GM04504 (cell line): ENCODE data around the gene STAC2.
A peak's percentile ranks its signal among the peaks of the same experiment; 100 is the strongest.
"Not testable (repeated sequence)": the region's sequence is repeated elsewhere in the genome, so short reads cannot be mapped to it uniquely, and the experiment has no call there.

Source experiments
- DNase-seq: peaks from one replicate; pipeline ENCODE4 v3.0.0-alpha.2; 2012; ENCODE audit warnings: low read depth

Gene STAC2

DNA sequence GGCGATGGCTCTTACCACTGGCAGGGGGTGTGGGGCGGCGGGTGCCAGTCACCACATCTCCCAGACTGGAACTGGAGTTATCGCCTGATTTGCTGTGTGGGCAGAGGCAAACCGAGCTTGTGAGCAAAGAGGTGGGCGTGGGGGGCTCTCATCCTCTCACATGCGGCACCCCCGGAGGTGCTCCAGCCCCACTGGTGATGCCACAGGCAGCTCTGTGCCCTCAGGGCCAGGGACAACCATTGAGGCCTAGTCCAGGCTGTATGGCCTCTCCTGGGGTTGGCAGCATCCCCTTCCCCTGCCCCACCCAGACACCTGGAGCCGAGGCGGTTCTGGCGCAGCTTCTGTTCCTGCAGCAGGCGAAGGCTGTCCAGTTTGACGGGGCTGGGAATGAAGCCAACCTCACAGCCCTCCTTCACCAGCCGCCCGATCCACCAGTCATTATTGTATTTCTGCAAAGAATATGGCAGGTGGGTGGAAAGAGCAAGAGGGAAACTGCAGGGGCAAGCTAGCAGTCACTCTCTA is 39.2 kb downstream of the STAC2 start:
- DNase-seq = no peak

DNA sequence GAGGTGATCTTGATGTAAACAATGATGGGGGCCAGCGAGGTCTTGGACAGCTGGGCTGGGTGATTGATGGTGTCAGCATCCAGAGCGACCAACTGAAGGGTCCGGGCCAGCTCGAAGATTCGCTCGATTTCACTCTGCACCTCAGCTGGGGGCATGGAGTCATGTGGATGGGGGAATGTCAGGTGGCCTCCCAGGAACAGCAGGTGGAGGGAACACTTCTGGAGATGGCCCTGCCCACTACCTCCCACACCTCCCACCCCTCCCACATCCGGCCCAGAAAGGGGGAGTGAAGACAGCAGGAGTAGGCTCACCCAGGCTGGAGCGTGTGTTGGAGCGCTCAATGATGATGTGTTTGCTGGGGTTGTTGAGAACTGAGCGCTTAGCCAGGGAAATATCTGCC is 42.0 kb downstream of the STAC2 start:
- DNase-seq = no peak

DNA sequence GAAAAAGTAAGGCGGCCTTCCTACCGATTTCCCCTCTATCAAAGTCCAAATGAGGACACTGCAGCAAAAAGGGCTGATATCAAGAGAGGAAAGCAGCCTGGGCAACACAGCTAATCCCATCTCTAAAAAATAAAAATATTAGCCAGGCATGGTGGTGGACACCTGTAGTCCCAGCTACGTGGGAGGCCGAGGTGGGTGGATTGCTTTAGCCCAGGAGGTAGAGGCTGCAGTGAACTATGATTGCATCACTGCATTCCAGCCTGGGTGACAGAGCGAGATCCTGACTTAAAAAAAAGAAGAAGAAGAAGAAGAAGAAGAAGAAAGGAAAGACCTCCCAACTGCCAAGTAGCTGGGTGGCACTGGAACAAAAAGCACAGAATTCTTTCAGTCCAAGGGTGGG is 42.7 kb downstream of the STAC2 start:
- DNase-seq = no peak

DNA sequence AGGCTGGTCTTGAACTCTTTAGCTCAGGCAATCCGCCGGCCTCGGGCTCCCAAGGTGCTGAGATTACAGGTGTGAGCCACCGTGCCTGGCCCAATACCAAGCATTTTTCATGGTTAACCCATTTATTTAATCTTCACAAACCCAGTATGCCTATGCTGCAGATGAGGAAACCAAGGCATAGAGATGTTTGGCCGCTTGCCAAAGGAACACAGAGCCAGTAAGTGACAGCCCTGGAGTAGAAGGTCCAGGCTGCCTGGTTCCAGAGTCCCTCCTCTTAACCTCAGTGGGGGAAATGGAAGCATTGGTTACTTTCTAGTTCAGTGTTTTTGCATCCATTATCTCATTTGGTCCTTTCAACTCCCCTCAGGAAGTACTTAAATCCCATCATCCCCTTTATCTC is 44.4 kb downstream of the STAC2 start:
- DNase-seq = no peak

DNA sequence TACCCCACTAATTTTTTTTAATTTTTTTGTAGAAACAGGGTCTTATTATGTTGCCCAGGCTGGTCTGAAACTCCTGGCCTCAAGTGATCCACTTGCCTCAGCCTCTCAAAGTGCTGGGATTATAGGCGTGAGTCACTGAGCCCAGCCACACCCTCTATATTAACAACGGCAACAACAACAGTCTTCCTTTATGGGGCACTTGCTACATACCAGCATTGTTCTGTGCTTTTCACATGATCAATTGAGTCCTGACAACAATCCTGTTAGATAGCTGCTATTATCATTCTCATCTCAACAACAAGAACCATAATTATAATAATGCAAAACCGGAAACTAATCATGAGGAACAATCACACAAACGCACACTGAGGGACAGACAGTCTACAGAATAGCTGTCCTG is 47.2 kb downstream of the STAC2 start:
- no peak for DNase-seq

DNA sequence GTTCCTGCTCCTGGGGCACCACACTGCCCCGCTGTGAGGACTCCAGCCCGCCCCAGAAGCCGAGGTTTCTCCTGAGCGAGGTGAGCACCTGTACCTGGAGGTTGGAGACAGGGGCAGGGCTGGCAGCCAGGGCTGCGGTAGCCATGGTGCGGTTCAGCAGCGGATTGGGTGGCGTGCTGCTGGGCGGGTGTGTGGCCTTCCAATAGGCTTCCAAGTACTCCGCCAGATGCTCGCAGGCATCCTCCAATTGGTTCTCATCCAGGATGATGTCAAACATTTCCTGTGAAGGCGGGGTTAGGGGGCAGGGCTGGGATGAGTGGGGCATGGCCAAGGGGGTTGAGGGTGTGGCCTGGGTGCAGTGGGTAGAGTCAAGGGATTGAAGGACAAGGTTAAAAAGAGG is 48.5 kb downstream of the STAC2 start:
- no peak for DNase-seq

DNA sequence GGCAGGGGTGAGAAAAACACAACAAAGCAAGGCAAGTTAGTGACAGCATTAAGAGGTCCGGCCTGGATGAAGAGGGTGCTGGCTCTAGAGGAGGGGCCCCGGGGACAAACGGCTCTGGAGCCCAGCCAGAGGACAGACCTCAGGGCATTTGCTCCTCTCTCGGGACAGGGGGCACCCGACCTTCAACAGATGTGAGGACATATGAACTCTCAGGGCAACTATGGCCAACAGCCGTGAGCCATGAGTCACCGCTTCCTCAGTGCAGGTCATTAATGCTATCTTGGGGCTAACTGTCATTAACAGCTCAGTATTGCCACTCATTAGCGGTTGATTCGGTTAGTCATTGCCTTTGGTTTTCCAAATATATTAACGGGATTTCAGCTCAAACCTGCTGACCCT is 50.1 kb downstream of the STAC2 start:
- DNase-seq = no peak

DNA sequence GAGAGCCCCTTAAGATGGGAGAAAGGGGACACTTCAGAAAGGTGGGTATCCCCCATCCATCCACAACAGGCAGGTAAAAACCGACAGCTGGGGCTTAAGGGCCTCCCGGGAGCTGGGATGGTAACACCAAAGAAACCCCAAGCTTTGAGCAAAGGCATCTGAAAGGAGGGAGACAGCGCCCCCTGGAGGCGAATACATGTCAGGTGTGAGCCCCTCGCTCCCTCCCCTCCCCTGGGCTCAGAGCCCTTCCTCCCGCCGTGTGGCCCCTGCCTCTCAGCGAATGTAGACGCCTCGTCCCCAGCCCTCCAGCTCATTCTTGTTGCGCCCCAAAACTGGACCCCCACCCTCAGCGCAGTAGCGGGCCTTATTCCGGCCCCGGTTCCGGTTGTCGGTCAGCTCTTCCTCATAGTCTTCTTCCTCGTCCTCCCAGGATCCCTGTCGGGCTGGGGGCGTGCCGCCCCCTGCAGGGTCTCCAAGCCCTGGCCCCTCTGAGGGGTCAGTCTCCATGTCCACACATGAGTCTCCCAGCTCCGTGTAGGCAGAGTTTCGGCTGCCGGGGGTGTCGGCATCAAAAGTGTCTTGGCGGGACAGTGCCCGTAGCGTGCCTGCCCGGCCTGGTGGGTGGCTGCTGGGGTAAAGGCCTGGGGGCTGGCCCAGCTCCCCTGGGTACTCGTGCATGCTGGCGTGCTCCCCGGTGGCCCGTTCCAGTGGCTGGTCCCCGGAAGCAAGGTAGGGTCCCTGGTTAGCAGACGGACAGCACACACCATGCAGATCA is 50.6 kb downstream of the STAC2 start:
- DNase-seq = no peak

DNA sequence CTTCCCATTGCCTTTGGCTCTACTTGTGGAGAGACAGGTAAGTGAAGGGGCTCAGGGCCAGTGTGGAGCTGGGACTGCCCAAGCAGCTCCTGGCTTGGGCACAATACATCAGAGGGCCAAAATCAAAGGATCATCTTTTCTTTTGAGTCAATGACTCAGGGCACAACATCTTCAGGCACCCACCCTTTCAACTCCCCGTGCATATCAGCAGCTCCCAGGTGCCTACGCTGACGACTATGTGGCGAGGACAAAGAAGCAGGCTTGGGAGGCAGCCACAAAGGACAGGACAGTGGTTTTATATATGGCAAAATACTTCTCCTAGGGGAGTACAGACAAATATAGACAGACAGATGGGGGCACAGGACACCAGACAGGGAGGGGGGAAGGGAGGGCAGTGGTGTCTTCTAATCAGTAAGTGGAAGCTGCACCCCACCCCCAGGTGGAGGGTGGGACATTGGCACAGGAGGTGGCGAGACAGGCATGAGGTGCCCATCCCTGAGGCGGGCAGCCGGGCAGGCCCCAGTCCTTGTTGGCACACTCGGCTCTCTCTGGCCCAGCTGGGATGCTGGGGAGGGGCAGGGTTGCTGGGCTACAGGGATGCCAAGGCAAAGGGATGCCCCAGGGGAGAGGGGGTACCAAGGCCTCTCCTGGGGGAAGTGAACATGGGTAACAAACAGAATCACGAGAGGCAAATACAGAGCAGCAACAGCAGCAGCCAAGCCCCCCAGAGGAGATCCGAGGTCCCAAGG is 52.0 kb downstream of the STAC2 start:
- DNase-seq = no peak

DNA sequence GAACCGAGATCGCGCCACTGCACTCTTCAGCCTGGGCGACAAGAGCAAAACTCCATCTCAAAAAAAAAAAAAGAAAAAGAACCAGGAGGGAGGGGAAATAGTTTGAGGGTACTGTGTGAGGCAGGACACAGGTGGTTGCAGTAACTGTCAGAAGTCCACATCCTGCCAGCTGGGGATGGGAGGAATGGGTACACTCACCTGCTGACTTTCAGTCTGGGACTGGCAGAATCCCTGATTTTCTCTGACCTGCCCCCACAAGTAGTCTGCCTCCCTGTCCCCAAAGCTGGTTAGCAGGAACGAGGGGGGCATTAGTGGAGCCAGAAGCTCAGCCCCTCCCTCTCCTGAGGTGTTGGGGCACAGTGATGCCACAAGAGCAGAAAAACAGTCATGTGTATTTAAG is 52.7 kb downstream of the STAC2 start:
- no peak for DNase-seq

DNA sequence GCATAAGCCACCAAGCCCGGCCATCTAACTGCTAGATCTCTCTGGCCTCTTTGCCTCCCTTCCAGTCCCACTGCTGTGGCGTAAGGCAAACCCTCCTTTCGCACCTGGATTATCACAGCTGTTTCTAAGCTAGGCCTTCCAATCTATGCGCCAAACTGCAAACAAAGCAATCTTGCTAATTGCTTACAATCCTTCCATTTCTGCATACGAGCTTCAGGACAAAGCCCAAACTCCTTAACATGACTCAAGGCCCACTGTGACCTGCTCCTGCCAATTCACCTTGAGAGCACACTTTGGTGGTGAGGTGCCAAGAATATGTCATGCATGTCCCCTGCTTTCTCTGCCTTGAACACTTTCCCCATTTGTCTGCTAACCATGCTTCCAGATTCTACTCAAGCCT is 53.8 kb downstream of the STAC2 start:
- DNase-seq = no peak

DNA sequence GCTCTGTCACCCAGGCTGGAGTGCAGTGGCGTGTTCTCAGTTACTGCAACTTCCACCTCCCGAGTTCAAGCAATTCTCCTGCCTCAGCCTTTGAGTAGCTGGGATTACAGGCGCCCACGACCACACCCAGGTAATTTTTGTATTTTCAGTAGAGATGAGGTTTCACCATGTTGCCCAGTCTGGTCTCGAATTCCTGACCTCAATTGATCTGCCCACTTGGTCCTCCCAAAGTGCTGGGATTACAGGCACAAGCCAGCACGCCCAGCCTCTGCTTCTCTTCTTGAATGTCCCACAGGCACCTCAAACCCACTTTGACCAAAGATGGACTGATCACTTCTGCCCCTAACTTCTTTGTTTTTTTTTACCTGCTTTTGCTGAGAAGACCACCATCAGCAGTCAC is 55.2 kb downstream of the STAC2 start:
- DNase-seq = no peak

DNA sequence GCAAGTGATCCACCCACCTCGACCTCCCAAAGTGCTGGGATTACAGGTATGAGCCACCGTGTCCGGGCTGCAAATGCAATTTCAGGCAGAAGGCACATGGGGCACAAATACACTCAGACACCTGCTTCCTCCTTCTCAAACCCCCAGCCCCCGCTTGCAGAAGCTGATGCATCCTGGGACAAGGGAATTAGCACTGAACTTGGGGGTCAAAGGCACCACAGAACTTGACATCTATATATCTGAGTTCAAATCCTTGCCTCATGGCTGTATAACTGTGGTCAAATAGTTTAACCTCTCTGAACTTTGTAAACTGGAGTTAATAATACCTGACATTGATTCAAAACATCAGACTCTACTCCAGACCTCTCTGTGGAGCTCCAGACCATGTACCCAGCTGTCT is 55.6 kb downstream of the STAC2 start:
- DNase-seq = no peak

DNA sequence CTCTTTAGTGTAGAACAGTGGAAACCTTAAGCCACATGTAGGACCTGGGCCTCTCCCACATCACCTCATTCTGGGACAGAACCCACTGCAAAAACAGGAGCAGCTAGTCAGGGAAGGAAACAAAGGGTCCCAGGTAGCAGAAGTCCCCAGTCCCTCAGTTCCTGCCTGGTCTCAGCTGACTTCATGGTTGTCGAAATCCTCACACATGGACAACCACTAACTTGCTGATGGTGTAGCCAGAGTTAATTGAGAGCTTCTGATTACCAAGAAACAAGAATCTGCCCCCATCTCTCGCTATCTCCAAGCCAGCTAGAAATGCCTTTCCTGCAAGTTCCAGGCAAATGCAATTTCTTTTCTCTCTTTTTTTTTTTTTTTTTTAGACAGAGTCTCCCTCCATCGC is 56.2 kb downstream of the STAC2 start:
- no peak for DNase-seq

DNA sequence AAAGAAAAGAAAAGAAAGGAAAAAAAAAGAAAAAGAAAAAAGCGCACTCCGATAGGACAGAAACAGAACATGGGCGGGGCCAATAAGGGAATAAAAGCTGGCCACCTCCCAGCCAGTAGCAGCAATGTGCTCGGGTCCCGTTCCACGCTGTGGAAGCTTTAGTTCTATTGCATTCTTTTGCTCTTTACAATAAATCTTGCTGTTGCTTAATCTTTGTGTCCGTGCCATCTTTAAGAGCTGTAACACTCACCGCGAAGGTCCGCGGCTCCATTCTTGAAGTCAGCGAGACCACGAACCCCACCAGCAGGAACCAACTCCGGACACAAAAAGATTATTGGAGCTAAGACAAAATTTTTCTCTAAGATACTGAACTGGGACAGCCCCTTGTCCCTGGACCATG is 56.6 kb downstream of the STAC2 start:
- DNase-seq = no peak

DNA sequence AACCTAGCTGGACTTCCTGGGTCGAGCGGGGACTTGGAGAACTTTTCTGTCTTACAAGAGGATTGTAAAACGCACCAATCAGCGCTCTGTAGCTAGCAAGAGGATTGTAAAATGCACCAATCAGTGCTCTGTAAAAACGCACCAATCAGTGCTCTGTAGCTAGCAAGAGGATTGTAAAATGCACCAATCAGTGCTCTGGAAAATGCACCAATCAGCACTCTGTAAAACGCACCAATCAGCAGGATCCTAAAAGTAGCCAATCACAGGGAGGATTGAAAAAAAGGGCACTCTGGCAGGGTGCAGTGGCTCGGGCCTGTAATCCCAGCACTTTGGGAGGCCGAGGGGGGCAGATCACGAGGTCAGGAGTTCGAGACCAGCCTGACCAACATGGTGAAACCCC is 57.2 kb downstream of the STAC2 start:
- not testable (repeated sequence) for DNase-seq

DNA sequence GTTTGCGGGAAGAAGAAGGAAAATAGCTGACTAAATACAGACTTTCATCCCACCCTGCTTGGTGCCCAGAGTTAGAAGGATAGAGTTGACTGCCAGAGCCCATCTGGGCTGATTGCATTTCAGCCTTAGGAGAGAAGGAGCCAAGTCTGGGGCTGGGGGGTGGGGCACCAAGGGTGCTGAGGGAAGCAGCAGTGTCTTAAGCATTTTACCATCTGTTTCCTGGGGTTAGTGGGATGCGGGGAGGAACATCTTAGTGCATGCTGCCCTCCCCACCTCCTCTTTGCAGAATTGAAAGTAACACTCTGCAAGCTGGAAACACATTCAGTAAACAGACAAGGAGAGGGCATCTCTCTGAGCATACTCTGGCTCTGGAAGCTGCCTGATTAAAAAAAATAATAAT is 58.3 kb downstream of the STAC2 start:
- DNase-seq = no peak

DNA sequence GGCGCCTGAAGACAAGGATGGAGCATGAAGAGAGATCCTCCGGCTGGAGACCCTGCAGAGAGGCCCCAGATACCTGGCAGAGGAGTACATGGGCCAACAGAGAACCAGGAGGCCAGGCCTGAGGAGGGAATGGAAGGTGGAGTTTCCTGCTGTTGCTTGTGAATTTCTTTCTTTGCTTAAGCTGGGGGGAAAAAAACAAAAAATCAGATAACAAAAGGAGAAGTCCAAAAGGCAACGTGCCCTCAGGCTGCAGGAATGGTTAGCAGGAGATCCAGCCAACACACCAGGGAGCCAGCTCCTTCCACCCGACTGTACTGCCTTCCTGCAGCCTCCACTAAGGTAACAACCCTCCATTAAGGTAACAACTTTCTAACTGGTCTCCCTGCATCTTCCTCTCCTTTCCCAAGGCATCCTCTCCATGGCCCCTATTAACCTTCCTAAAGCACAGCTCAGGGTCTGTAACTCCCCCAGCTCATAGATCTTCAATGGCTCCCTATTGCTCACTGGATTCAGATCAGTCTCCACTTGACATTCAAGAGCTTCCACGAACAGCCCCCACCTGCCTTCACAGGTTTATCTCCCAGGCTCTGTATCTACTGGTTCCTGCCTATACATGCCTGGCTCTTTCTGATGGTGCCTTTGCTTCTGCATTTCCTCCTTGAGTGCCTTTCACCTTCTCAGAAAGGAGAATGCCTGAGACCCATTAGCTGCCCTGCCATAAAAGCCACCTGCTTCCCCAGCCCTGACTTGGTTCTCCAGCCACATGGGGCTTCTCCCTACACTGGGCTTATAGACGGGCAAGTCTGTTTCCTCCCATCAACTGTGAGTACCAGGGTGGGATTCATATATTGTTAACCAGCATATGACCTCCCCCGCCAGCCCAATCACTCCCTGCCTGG is 59.1 kb downstream of the STAC2 start:
- no peak for DNase-seq

DNA sequence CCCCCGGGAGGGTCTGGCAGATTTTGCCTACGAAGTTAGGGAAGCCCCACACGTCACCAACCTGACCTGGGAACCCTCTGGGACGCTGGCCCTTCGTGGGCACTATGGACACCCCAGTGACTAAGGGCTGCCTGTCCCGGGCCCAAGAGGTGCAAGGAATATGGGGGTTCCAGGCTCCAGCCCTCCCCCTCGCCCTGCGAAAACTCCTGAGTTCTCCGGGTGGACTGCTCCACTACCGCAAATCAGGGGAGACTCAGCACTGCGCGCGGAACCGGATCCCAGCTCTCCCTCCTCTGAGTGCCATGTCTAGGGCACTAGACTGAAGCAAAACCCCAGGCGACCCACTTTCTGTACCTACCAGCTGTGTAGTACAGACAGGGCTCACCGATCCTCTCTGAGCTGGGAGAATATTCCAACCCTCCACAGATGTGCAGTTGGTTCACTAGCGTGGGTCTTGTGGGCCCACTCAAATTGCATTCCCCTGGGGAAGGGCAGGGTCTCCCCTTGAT is 59.9 kb downstream of the STAC2 start, which contains the start of gene ARL5C:
TSS of gene ARL5C (minus strand) at position 321 of the 509 bp plus-strand sequence. CDS start 401 bp downstream, outside the sequence.
- no peak for DNase-seq

DNA sequence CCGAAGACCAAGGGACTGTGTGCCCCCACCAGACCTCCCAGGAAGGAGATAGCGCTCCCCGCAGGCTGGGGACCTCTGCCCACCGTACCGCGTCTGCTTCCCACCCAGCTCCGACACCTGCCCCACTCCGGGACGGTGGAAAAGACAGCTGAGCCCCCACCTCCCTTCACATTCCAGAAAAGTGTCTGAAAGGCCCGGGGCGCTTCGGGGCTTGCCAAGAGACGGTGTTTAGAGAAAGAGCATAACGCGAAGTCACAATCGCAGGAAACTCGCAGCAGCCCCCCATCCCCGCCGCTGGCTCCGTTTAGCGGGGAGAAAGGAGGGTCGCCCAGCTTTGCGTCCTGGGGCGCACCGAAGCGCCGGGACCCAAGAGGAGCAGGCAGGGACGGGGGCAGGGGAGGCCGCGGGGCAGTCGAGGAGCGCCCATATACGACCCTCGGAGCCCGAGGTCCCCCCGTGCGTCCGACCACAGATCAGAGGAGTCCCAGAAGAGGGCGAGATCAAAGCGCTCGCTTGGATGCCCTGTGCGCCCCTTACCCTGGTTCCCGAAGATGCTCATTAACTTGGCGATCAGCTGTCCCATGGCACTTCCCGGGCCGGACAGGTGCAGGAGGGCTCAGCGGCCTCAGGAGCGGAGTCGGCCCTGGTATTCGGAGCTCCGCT is 60.4 kb downstream of the STAC2 start:
- no peak for DNase-seq

DNA sequence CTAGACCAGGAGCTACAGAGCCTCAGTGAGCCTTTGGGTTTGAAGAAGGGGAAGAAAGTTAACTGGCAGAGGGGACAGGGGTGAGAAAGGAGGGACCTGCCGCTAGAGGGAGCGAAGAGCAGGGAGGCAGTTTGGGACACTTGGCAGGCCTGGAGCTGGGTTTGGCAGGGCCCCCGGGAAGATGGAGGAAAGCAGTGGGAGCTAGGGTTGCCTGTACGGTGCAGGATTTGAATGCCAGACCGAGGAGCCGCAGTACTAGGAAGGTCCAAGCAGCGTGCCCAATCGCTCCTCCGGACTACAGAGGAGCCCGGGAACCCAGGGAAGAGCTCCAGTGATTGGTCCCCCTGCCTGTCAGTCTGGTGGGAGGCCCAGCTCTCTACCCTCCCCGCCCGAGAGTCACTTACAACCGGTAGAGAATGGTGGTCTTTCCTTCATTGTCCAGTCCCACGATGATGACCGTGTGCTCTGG is 61.0 kb downstream of the STAC2 start:
- DNase-seq = peak; percentile 83
